Right renal pelvis (tissue), 4 donors: Measurements from ENCODE around the gene RNF223. TPM values are rescaled to one million over a fixed set of nuclear protein-coding genes. Genes with fewer than 3 reads are reported as not detected.

Experiments
- DNase-seq, 4 donors: peaks; one replicate each; pipeline ENCODE4 v3.0.0-alpha.2; 2013; ENCODE audit warnings: low read depth in 4 of 4, low spot score in 3 of 4, missing footprints in 1 of 4
- polyA plus RNA-seq, 4 donors: library from polyadenylated mRNA; unstranded; fragments of 120-200 nt; gene quantifications; one replicate each; pipeline ENCODE4 v1.2.1, GENCODE V29; 2013; ENCODE audit not compliant: insufficient read length in 4 of 4

RNF223 gene
- polyA plus RNA-seq, 4 donors: 0.14 to 0.88 (median 0.37) TPM

GRCh38 chr1:1048765-1049164 is 25.3 kb downstream of the RNF223 start:
- DNase-seq: no peak

GRCh38 chr1:1047963-1048362 is 26.1 kb downstream of the RNF223 start:
- DNase-seq: no peak

GRCh38 chr1:1047407-1047806 is 26.7 kb downstream of the RNF223 start:
- DNase-seq: no peak

- DNase-seq: no peak
These were observed 27.3 kb downstream of the RNF223 start for GRCh38 chr1:1046767-1047166.

- DNase-seq: no peak
These were observed 27.9 kb downstream of the RNF223 start for GRCh38 chr1:1046243-1046642.

GRCh38 chr1:1045129-1045528 is 29.0 kb downstream of the RNF223 start:
- no peak for DNase-seq

- no peak for DNase-seq
These were observed 29.5 kb downstream of the RNF223 start for GRCh38 chr1:1044455-1045078.

GRCh38 chr1:1043921-1044320 is 30.2 kb downstream of the RNF223 start:
- DNase-seq: no peak

GRCh38 chr1:1043411-1043810 is 30.7 kb downstream of the RNF223 start:
- no peak for DNase-seq

GRCh38 chr1:1042835-1043234 is 31.3 kb downstream of the RNF223 start:
- no peak for DNase-seq

GRCh38 chr1:1041873-1042272 is 32.2 kb downstream of the RNF223 start:
- DNase-seq: no peak

- no peak for DNase-seq
These were observed 33.0 kb downstream of the RNF223 start for GRCh38 chr1:1041092-1041523.

- no peak for DNase-seq
These were observed 33.8 kb downstream of the RNF223 start for GRCh38 chr1:1040004-1040991.

- no peak for DNase-seq
These were observed 34.8 kb downstream of the RNF223 start for GRCh38 chr1:1039145-1039910.

GRCh38 chr1:1038694-1039093 is 35.4 kb downstream of the RNF223 start:
- DNase-seq: no peak

GRCh38 chr1:1037366-1038327 is 36.5 kb downstream of the RNF223 start:
- DNase-seq: no peak

- DNase-seq: no peak
These were observed 38.7 kb downstream of the RNF223 start for GRCh38 chr1:1035291-1035943.

GRCh38 chr1:1034439-1034781 is 39.7 kb downstream of the RNF223 start:
- no peak for DNase-seq

GRCh38 chr1:1033731-1034438 is 40.2 kb downstream of the RNF223 start:
- no peak for DNase-seq
